ENCODE measurements around the gene RAB36.

DNA sequence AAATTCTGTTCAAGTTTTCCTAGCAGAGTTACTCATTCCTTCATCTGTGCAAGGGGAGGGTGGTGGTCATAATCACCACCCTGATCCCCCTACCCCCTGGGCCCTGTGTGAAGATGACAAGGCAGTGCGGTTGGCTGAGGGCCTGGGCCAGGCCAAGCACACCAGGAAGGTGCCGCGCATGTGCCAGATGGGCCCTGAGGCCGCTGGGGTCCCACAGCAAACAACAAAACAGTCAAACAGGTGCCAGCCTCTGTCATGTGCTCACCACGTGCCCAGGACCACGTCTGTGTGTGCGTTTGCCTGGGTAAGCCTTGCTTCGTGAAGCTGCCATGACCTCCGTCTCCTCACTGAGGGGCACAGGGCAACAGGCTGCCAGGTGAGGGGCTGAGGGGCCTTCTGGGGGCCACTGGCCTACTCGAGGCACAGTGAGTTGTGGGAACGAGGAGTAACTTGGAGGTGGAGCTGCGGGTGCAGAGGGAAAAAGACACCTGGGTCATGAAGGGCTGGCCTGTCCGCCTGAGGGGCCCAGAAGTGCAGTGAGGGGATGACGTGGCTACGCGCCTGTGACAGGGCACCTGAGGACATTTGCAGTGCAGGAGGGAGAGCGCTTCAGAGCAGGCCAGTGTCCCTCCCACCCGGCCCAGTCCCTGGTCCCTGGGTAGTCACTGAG, 29.3 kb upstream of the RAB36 start:
- TF ChIP-seq RXRA (IDR thresholded peaks at IDR 0.05; ENCODE audit: borderline replicate concordance, low read depth) (no peak), EZH2phosphoT487 (IDR thresholded peaks at IDR 0.05; ENCODE audit: borderline replicate concordance, low read depth) (no peak), FOXJ3 (CRISPR knock-in tag; IDR thresholded peaks at IDR 0.05) (no peak), TAF1 (IDR thresholded peaks at IDR 0.05; ENCODE audit: borderline replicate concordance, low read depth, low read length) (no peak), RAD21 (IDR thresholded peaks at IDR 0.05; ENCODE audit: low read length) (no peak), RCOR1 (IDR thresholded peaks at IDR 0.05; ENCODE audit: low read length) (no peak), EP300 (IDR thresholded peaks at IDR 0.05; ENCODE audit: borderline replicate concordance in 1 of 2, low read depth in 1 of 2, low read length in 1 of 2) (no peak)
- TF ChIP-seq, protein P1, sequence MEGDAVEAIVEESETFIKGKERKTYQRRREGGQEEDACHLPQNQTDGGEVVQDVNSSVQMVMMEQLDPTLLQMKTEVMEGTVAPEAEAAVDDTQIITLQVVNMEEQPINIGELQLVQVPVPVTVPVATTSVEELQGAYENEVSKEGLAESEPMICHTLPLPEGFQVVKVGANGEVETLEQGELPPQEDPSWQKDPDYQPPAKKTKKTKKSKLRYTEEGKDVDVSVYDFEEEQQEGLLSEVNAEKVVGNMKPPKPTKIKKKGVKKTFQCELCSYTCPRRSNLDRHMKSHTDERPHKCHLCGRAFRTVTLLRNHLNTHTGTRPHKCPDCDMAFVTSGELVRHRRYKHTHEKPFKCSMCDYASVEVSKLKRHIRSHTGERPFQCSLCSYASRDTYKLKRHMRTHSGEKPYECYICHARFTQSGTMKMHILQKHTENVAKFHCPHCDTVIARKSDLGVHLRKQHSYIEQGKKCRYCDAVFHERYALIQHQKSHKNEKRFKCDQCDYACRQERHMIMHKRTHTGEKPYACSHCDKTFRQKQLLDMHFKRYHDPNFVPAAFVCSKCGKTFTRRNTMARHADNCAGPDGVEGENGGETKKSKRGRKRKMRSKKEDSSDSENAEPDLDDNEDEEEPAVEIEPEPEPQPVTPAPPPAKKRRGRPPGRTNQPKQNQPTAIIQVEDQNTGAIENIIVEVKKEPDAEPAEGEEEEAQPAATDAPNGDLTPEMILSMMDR (IDR thresholded peaks at IDR 0.05), result no peak
- TF ChIP-seq, protein P2, sequence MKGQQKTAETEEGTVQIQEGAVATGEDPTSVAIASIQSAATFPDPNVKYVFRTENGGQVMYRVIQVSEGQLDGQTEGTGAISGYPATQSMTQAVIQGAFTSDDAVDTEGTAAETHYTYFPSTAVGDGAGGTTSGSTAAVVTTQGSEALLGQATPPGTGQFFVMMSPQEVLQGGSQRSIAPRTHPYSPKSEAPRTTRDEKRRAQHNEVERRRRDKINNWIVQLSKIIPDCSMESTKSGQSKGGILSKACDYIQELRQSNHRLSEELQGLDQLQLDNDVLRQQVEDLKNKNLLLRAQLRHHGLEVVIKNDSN (IDR thresholded peaks at IDR 0.05; ENCODE audit: borderline replicate concordance, low read depth), result no peak
- TF ChIP-seq, protein P3, sequence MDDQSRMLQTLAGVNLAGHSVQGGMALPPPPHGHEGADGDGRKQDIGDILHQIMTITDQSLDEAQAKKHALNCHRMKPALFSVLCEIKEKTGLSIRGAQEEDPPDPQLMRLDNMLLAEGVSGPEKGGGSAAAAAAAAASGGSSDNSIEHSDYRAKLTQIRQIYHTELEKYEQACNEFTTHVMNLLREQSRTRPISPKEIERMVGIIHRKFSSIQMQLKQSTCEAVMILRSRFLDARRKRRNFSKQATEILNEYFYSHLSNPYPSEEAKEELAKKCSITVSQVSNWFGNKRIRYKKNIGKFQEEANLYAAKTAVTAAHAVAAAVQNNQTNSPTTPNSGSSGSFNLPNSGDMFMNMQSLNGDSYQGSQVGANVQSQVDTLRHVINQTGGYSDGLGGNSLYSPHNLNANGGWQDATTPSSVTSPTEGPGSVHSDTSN (IDR thresholded peaks at IDR 0.05), result no peak
- TF ChIP-seq, protein P4, sequence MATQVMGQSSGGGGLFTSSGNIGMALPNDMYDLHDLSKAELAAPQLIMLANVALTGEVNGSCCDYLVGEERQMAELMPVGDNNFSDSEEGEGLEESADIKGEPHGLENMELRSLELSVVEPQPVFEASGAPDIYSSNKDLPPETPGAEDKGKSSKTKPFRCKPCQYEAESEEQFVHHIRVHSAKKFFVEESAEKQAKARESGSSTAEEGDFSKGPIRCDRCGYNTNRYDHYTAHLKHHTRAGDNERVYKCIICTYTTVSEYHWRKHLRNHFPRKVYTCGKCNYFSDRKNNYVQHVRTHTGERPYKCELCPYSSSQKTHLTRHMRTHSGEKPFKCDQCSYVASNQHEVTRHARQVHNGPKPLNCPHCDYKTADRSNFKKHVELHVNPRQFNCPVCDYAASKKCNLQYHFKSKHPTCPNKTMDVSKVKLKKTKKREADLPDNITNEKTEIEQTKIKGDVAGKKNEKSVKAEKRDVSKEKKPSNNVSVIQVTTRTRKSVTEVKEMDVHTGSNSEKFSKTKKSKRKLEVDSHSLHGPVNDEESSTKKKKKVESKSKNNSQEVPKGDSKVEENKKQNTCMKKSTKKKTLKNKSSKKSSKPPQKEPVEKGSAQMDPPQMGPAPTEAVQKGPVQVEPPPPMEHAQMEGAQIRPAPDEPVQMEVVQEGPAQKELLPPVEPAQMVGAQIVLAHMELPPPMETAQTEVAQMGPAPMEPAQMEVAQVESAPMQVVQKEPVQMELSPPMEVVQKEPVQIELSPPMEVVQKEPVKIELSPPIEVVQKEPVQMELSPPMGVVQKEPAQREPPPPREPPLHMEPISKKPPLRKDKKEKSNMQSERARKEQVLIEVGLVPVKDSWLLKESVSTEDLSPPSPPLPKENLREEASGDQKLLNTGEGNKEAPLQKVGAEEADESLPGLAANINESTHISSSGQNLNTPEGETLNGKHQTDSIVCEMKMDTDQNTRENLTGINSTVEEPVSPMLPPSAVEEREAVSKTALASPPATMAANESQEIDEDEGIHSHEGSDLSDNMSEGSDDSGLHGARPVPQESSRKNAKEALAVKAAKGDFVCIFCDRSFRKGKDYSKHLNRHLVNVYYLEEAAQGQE (IDR thresholded peaks at IDR 0.05; ENCODE audit: low read depth, low read length), result no peak
- TF ChIP-seq, protein P5, sequence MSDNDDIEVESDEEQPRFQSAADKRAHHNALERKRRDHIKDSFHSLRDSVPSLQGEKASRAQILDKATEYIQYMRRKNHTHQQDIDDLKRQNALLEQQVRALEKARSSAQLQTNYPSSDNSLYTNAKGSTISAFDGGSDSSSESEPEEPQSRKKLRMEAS (IDR thresholded peaks at IDR 0.05; ENCODE audit: low read depth), result no peak

Data from SK-N-SH (cell line).